Stromal cell of bone marrow (primary cell): Measurements from ENCODE around the gene SNX9.
A peak's percentile ranks its signal among the peaks of the same experiment; 100 is the strongest.
"Not testable (repeated sequence)": the region's sequence is repeated elsewhere in the genome, so short reads cannot be mapped to it uniquely, and the experiment has no call there.

Source experiments
- DNase-seq: peaks from one replicate; pipeline ENCODE4 v3.0.0-alpha.2; 2012; ENCODE audit warnings: low read depth

The SNX9 gene

GRCh38 chr6:157954150-157955117 lies 131.4 kb downstream of the SNX9 start:
- DNase-seq: peak; percentile 44

GRCh38 chr6:157955675-157956074 lies 132.6 kb downstream of the SNX9 start:
- DNase-seq: no peak

GRCh38 chr6:157956171-157956730 lies 133.2 kb downstream of the SNX9 start:
- DNase-seq: no peak

GRCh38 chr6:157959451-157960227 lies 136.6 kb downstream of the SNX9 start:
- DNase-seq: no peak

GRCh38 chr6:157961153-157961831 lies 138.2 kb downstream of the SNX9 start:
- DNase-seq: no peak

- DNase-seq: no peak
Observed at GRCh38 chr6:157961832-157962575, 139.0 kb downstream of the SNX9 start.

- DNase-seq: peak; percentile 80
Observed at GRCh38 chr6:157962601-157963302, 139.7 kb downstream of the SNX9 start.

- no peak for DNase-seq
Observed at GRCh38 chr6:157964100-157964499, 141.1 kb downstream of the SNX9 start.

- DNase-seq: no peak
Observed at GRCh38 chr6:157965387-157965786, 142.3 kb downstream of the SNX9 start.

GRCh38 chr6:157966589-157966977 lies 143.5 kb downstream of the SNX9 start:
- no peak for DNase-seq

GRCh38 chr6:157967020-157967419 lies 144.0 kb downstream of the SNX9 start:
- DNase-seq: no peak

GRCh38 chr6:157967486-157967885 lies 144.4 kb downstream of the SNX9 start:
- DNase-seq: no peak

- DNase-seq: not testable (repeated sequence)
Observed at GRCh38 chr6:157972177-157972576, 149.1 kb downstream of the SNX9 start.

- no peak for DNase-seq
Observed at GRCh38 chr6:157974341-157974894, 151.4 kb downstream of the SNX9 start.

GRCh38 chr6:157974967-157975366 lies 151.9 kb downstream of the SNX9 start:
- no peak for DNase-seq

GRCh38 chr6:157975456-157975855 lies 152.4 kb downstream of the SNX9 start:
- no peak for DNase-seq

- no peak for DNase-seq
Observed at GRCh38 chr6:157976345-157977175, 153.5 kb downstream of the SNX9 start.

- no peak for DNase-seq
Observed at GRCh38 chr6:157977176-157977804, 154.2 kb downstream of the SNX9 start.
